GM23248 (cell line): Measurements from ENCODE around the gene DGKB. TPM values are rescaled to one million over a fixed set of nuclear protein-coding genes. Genes with fewer than 3 reads are reported as not detected.

Experiments
- DNase-seq: peaks from one replicate; pipeline ENCODE4 v3.0.0-alpha.2; 2015
- H2AFZ ChIP-seq: fragments of 200-600 bp; sonication (generic); 2 replicates; pipeline ENCODE4 v1.6.1; 2016; ENCODE audit warnings: antibody characterized with exemption
- H3F3A ChIP-seq: fragments of 200-600 bp; sonication (generic); 2 replicates; pipeline ENCODE4 v1.6.1; 2016; ENCODE audit warnings: mild to moderate bottlenecking, antibody characterized with exemption, mixed run types; ENCODE audit not compliant: insufficient read depth
- H3K27ac ChIP-seq: fragments of 200-600 bp; sonication (generic); 2 replicates; pipeline ENCODE4 v1.5.1; 2016; ENCODE audit warnings: mild to moderate bottlenecking
- H3K27me3 ChIP-seq: fragments of 200-600 bp; sonication (generic); replicated peaks from 2 replicates; pipeline ENCODE4 v1.6.1; 2016; ENCODE audit warnings: mild to moderate bottlenecking; ENCODE audit not compliant: insufficient read depth
- H3K36me3 ChIP-seq: fragments of 200-600 bp; sonication (generic); 2 replicates; pipeline ENCODE4 v1.6.1; 2016; ENCODE audit warnings: low read depth, mild to moderate bottlenecking
- H3K4me1 ChIP-seq: fragments of 200-600 bp; sonication (generic); 2 replicates; pipeline ENCODE4 v1.6.1; 2016; ENCODE audit warnings: mild to moderate bottlenecking; ENCODE audit not compliant: insufficient read depth
- H3K4me2 ChIP-seq: fragments of 200-600 bp; sonication (generic); one replicate; pipeline ENCODE4 v1.6.1; 2016; ENCODE audit warnings: mild to moderate bottlenecking; ENCODE audit not compliant: unreplicated experiment
- H3K4me3 ChIP-seq: fragments of 200-600 bp; sonication (generic); 2 replicates; pipeline ENCODE4 v1.5.1; 2016; ENCODE audit warnings: mild to moderate bottlenecking
- H3K79me2 ChIP-seq: fragments of 200-600 bp; sonication (generic); 2 replicates; pipeline ENCODE4 v1.6.1; 2016; ENCODE audit warnings: mild to moderate bottlenecking; ENCODE audit not compliant: insufficient read depth
- H3K9ac ChIP-seq: fragments of 200-600 bp; sonication (generic); 2 replicates; pipeline ENCODE4 v1.6.1; 2016; ENCODE audit warnings: mild to moderate bottlenecking
- H3K9me2 ChIP-seq: fragments of 200-600 bp; sonication (generic); 2 replicates; pipeline ENCODE4 v1.6.1; 2016; ENCODE audit warnings: mixed run types, mild to moderate bottlenecking, moderate library complexity; ENCODE audit not compliant: insufficient read depth
- H3K9me3 ChIP-seq: fragments of 200-600 bp; sonication (generic); one replicate; pipeline ENCODE4 v1.6.1; 2017; ENCODE audit warnings: low read depth
- H4K20me1 ChIP-seq: fragments of 200-600 bp; sonication (generic); 2 replicates; pipeline ENCODE4 v1.6.0; 2016; ENCODE audit not compliant: insufficient read depth
- EZH2 ChIP-seq: fragments of 200-600 bp; sonication (generic); IDR thresholded peaks from 2 replicates; pipeline ENCODE4 v1.6.1; 2018; ENCODE audit warnings: antibody characterized with exemption, mild to moderate bottlenecking; ENCODE audit not compliant: insufficient read depth, poor library complexity, severe bottlenecking
- EZH2phosphoT487 ChIP-seq: fragments of 200-600 bp; sonication (generic); IDR thresholded peaks from 2 replicates; pipeline ENCODE4 v1.6.1; 2018; ENCODE audit warnings: antibody characterized with exemption, moderate library complexity, mild to moderate bottlenecking, low read depth; ENCODE audit not compliant: insufficient read depth
- WGBS, 2 experiments: methylation state at CpG; one replicate each; pipeline ENCODE4 v1.1.6; 2015 to 2017; ENCODE audit warnings: low lambda C conversion rate in 2 of 2, low coverage in 1 of 2; ENCODE audit errors: missing lambda C conversion rate in 2 of 2; 5-methylcytosine and 5-hydroxymethylcytosine counted together
- in situ Hi-C: fragments of 300-500 bp; cut with MboI; formaldehyde crosslinking; loops from 2 replicates; pipeline ENCODE4 v1.15.0; 2020
- polyA plus RNA-seq: library from polyadenylated mRNA; unstranded; fragments of >200 nt; fragmentation: Nextera tagmentation; extraction: Ambion mirVana; gene quantifications from 2 replicates; pipeline ENCODE4 v1.2.1, GENCODE V29; 2016
- total RNA-seq: library from RNA; depleted of rRNA; stranded (reverse); fragments of >200 nt; shearing (Covaris generic); gene quantifications from 2 replicates; pipeline ENCODE4 v1.2.3, GENCODE V29; 2014

The DGKB gene
- total and polyA plus RNA-seq, 2 experiments from 2014 or later: 0.65 to 1.7 TPM

- Histone ChIP-seq H3K36me3 (no peaks in the 10 kb centered on the region), H3K4me3 (no peak overlapping the region), H3K9me2 (no peaks in the 10 kb centered on the region), H3K27ac (no peak overlapping the region), H2AFZ (no peak overlapping the region), H3K9ac (no peak overlapping the region), H3K4me2 (no peak overlapping the region), H3F3A (no peaks in the 10 kb centered on the region), H3K9me3 (no peaks in the 10 kb centered on the region), H3K4me1 (no peaks in the 10 kb centered on the region), H3K79me2 (no peaks in the 10 kb centered on the region), H3K27me3 (no peaks in the 10 kb centered on the region), H4K20me1 (no peaks in the 10 kb centered on the region)
- WGBS, 2 experiments: 62 to 68% methylated on average over 4 of the region's 4 CpGs
- TF ChIP-seq EZH2 (no peak), EZH2phosphoT487 (no peak)
- DNase-seq: no peak
- in situ Hi-C loops: no loop called here
These were observed 597.2 kb downstream of the DGKB start for GRCh38 chr7:14305233-14305866.

- Histone ChIP-seq H3K27me3 (no peaks in the 10 kb centered on the region), H4K20me1 (no peaks in the 10 kb centered on the region), H3K4me2 (no peak overlapping the region), H3K4me3 (no peak overlapping the region), H3K9ac (no peak overlapping the region), H3K9me2 (no peaks in the 10 kb centered on the region), H3K4me1 (no peaks in the 10 kb centered on the region), H3K27ac (no peak overlapping the region), H3F3A (no peaks in the 10 kb centered on the region), H3K79me2 (no peaks in the 10 kb centered on the region), H2AFZ (no peak overlapping the region), H3K36me3 (no peaks in the 10 kb centered on the region), H3K9me3 (no peaks in the 10 kb centered on the region)
- no peak for DNase-seq
- TF ChIP-seq EZH2phosphoT487 (no peak), EZH2 (no peak)
- in situ Hi-C loops: no loop called here
- WGBS, 2 experiments: 29 to 31% methylated on average over 2 of the region's 2 CpGs
These were observed 599.0 kb downstream of the DGKB start for GRCh38 chr7:14303536-14303935.

GRCh38 chr7:14294637-14295036 lies 607.9 kb downstream of the DGKB start:
- no peaks in the 10 kb centered on the region; the same call in 1 of the 2 replicates for H3K4me1 ChIP-seq
- H3K9ac ChIP-seq: no peak overlapping the region
- no peak overlapping the region for H3K4me3 ChIP-seq
- H3K9me3 ChIP-seq: no peaks in the 10 kb centered on the region
- 16 to 26% methylated on average over 1 of the region's 1 CpG for WGBS, 2 experiments
- H2AFZ ChIP-seq: no peak overlapping the region
- no peaks in the 10 kb centered on the region for H3K27me3 ChIP-seq
- no peak overlapping the region for H3K27ac ChIP-seq
- no peaks in the 10 kb centered on the region; the same call in 1 of the 2 replicates for H3K9me2 ChIP-seq
- no peaks in the 10 kb centered on the region for H3K36me3 ChIP-seq
- H3F3A ChIP-seq: no peaks in the 10 kb centered on the region
- no peak overlapping the region for H3K4me2 ChIP-seq
- no peak for DNase-seq
- H3K79me2 ChIP-seq: no peaks in the 10 kb centered on the region
- TF ChIP-seq EZH2 (no peak), EZH2phosphoT487 (no peak)
- no peaks in the 10 kb centered on the region for H4K20me1 ChIP-seq
- in situ Hi-C loops: no loop called here

- no peaks in the 10 kb centered on the region for H4K20me1 ChIP-seq
- no peaks in the 10 kb centered on the region for H3K27me3 ChIP-seq
- no peaks in the 10 kb centered on the region for H3K9me3 ChIP-seq
- no peaks in the 10 kb centered on the region for H3K79me2 ChIP-seq
- no peaks in the 10 kb centered on the region; the same call in 1 of the 2 replicates for H3K4me1 ChIP-seq
- H3K9me2 ChIP-seq: no peaks in the 10 kb centered on the region; the same call in 1 of the 2 replicates
- H3K36me3 ChIP-seq: no peaks in the 10 kb centered on the region
- no peaks in the 10 kb centered on the region for H3F3A ChIP-seq
- 3 to 7% methylated on average over 2 of the region's 2 CpGs for WGBS, 2 experiments
- in situ Hi-C loops: no loop called here
- no peak overlapping the region for H3K9ac ChIP-seq
- no peak overlapping the region for H3K27ac ChIP-seq
- DNase-seq: no peak
- TF ChIP-seq EZH2phosphoT487 (no peak), EZH2 (no peak)
- no peak overlapping the region for H2AFZ ChIP-seq
- no peak overlapping the region for H3K4me2 ChIP-seq
- no peak overlapping the region for H3K4me3 ChIP-seq
These were observed 609.1 kb downstream of the DGKB start for GRCh38 chr7:14293434-14293833.
